HG03060 (cell line): ENCODE measurements around the gene AK9.
"Not testable (repeated sequence)": the region's sequence is repeated elsewhere in the genome, so short reads cannot be mapped to it uniquely, and the experiment has no call there.

ENCODE experiments used
- ATAC-seq: cut with Tn5 transposase; IDR thresholded peaks from one replicate; pipeline ENCODE4 v1.9.1; 2021; ENCODE audit warnings: low read depth, moderate number of reproducible peaks; ENCODE audit not compliant: unreplicated experiment

Gene AK9

DNA sequence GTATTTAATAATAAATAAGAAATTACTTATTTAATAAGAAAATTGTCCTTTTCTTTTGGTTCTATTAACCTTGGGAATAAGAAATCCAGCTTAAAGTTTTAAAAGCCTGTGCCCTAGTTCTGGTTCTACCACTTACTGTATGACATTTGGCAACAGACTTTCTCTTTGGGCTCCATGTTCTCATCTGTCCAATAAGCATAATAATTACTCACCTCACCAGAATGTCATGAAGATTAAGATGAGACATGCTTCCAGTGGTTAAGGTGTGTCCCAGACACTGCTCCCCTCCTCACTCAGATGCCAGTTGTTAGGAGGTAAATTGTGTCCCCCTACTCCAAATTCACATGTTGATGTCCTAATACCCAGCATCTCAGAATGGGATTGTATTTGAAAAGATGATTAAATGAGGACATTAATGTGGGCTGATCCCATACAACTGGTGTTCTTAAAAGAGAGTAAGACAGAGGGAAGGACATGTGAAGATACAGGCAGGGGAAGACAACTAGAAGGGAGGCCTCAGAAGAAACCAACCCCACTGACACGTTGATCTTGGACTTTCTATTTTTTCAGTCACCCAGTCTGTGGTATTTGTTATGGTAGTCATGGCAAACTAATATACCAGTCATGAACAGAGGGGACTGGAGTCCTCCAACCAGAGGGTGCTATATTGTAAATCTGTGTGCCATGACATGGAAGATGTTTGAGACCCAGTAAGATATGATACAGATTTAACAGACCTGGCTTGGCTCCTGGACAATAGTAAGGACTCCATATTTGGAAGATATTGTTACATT is 229.1 kb downstream of the AK9 start:
- no peak for ATAC-seq

DNA sequence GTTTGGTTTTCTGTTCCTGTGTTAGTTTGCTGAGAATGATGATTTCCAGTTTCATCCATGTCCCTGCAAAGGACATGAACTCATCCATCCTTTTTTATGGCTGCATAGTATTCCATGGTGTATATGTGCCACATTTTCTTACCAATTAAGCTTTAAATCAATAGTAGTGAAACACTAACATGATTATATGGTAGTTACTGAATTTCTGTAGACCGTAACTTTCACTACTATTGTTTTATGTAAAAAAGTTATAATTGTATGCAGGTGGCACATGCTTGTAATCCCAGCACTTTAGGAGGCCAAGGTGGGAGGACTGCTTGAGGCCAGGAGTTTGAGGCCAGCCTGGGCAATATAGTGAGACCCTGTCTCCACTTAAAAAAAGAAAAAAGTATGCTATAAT is 229.8 kb downstream of the AK9 start:
- ATAC-seq = not testable (repeated sequence)

DNA sequence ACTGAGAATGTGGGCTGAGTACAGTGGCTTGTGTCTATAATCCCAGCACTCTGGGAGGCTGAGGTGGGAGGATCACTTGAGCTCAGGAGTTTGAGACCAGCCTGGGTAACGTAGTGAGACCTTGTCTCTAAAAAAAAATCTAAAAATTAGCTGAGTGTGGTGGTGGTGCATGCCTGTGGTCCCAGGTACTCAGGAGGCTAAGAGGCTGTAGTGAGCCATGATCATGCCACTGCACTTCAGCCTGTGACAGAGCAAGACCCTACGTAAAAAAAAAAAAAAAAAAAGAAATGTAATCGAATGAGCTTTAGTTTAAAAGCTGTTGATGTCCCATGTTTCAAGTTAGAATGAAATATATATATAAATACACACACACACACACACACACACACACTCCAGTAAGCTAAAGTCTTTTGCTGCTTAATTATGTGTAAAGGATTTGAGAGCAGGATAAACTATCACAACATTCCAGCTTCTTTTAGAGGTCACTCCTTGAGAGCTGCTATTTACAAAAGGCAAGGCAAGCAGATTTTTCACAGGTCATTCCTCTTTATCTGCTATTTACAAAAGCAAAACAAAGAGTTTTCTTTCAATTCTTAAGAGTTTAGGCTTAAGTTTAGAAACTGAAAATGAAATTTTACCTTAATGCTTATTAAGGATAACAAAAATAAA is 230.7 kb downstream of the AK9 start:
- no peak for ATAC-seq

DNA sequence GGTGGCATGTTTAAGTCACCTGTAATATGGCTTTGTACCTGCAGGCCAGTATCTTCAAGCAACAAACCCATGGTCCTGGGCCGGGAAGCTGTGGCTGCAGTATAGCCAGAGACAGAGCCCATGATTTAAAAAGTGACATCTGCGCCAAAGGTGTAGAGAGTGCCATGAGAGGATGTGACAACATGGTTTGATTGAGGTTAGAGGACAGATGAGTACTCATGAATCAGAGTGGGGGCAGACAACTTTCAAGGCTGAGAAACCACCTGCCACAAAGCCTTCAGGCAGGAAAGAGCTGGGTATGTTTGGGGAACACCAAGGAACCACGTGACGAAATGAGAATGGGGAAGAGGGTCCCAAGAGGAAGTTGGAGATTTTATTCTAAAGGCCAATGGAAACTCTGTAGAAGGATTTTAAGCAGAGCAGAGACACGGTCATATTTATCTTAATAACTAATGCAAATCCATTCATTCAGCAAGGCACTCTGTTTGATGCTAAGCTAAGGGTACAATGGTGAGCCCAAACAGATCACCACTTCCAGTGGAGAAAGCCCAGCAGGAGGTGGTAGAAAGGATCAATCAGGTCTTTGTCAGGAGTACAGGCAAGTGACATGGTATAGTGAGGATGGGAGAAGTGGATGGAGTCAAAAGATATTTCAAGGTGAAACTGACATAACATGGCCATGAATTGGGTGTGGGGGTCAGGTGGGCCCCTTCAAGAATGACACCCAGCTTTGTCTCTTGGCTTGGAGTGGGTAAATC is 232.0 kb downstream of the AK9 start:
- peak; percentile 29 for ATAC-seq

DNA sequence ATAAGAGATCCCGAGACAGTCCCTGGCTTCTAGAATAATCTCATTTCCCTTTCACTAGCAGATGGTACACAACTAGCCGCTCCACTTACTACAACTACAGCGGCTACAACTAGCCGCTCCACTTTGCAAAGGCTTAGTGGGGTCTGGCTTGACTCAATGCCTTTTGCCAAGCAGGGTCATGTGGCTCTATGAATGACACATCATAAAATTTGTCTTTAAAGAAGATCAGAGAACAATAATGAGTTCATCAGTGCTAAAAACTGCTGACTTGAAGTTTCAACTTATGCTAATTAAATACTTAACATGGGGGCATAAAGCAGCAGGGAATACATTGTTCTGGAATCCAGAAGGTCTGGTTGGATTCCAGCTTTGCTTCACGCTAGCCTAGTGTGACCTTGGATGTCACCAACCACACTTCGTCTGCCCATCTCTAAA is 233.4 kb downstream of the AK9 start:
- no peak for ATAC-seq

DNA sequence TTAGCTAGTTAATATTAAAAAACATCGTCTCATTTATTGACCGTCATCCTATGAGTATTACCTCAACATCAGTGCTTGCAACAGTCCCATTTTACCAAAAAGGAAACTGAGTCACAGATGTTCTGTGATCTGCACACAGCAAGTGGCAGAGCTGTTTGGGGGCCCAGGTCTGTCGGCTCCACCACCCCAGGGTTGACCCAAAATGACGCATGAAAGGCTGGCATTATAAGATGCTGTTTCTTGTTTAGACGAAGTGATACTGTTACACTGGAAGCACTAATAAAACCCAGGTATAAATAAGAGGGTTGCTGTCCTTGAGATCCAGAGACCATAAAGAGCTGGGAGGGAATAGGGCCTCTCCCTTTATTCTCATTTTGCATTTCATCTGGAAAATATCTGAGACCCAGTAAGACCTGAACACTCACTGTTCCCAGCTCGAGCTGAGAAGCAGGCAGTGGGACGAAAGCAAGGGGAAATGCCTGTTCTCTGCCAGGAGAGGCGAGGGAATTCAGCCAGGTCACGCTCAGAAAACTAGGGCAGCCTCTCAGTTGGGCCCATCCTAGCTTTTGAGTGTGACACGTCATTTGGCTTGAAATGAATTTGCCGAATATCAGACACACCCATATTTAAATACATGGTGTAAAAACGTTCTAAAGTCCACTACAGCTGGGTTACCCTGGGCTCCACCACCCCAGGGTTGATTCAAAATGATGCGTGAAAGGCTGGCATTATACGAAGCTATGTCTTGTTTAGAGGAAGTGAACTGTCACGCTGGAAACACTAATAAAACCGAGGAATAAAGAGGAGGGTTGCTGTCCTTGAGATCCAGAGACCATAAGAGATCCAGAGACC is 234.1 kb downstream of the AK9 start:
- no peak for ATAC-seq

DNA sequence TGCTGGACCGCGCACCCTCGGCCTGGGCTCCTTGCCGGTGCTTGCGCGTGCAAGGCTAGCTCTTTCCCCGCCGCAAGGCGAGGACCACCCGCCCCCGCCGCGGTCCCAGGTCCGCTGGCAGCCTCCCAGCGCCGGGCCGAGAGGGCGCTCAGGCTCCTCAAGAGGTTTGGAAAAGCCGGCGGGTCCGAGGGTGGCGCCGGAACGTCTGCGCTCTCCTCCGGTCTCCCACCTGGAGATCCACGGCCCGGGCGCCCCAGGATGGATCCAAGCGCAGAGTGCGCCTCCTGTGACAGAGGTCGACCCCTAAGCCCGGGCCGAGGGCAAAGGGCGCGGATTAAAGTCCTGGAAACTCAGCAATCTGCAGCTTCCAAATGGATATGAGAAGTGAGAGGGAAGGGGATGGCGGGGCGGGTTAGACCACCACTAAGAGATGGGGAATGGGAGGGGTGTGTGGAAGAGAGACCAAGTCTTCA is 234.9 kb downstream of the AK9 start:
- ATAC-seq = no peak

DNA sequence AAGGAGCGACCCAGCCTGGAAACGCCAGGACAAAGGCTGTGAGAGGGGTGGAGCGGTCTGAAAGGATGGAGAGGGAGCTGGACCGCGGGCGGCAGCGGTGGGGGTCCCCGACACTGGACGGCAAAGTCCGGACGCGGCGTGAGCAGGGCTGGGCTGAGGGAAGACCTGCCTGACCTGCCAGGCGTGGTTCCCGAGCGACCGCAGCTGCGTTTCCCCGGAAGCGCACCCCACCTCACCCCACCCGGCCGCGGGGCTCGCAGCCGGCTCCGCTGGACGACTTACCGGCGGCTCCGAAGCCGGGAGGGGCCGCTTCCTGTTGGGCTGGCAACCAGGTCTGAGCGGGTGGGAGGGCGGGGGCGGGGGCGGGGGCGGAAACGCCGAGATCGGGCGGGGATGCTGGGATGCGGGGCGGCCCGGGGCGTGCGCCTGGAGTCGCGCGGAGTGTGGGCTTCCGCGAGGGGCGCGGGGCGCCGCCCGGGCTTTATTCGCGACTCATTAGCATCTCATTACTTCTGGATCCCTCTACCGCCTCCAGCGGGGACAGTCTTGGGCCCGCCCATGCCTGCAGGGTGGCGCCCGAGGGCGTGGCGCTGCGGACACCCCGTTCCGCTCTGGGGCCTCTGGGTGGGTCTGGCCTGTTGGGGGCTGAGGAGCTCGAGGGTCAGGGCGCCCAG is 235.4 kb downstream of the AK9 start, which contains the start of gene MICAL1:
Gene MICAL1, minus strand, starts transcription at position 336 of the 674 bp plus-strand sequence. CDS start 1,576 bp downstream, outside the sequence.
- ATAC-seq = peak; percentile 37

DNA sequence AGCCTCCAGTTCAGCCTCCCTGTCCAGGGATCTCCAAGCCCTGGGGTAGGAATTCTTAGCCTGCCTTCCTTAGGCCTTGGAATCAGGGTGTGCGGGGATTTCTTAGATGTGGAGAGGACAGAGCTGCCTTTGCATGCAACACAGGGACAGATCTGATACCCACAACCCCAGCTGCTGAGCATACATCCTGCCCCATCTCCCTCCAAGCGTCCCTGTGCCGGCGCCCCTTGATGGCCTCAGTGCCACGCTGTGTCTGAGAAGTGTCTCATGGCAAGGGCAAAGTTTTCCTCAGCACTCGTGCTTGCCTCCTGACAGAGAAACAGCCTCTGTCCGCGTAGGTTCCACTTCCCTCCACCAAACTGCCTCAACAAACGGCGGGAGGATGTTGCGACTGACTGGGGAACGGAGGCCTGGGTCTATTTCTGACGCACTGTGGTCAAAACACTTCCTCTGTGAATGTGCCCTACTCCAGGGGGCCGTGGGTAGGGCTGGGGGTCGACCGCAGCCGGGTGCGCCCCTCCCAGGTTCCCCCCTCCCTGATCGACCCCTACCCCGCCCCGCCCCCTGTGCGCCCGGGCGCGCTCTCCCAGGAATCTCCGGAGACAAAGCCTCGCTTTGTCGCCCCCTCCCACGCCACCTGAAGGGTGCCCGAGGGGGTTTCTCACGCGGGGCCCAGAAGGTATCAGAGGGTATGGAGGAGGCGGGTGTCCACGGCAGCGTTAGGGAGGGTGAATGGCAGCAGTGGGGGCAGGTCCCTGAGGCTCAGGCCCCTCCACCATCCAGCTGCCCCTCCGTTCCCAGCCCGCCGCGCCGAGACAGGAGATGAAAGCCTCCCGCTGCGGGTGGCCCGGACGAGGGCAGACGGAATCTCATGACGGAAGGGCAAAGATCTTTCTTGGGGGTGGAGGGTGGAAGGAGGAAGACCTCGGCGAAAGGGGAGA is 236.2 kb downstream of the AK9 start:
- ATAC-seq = no peak

DNA sequence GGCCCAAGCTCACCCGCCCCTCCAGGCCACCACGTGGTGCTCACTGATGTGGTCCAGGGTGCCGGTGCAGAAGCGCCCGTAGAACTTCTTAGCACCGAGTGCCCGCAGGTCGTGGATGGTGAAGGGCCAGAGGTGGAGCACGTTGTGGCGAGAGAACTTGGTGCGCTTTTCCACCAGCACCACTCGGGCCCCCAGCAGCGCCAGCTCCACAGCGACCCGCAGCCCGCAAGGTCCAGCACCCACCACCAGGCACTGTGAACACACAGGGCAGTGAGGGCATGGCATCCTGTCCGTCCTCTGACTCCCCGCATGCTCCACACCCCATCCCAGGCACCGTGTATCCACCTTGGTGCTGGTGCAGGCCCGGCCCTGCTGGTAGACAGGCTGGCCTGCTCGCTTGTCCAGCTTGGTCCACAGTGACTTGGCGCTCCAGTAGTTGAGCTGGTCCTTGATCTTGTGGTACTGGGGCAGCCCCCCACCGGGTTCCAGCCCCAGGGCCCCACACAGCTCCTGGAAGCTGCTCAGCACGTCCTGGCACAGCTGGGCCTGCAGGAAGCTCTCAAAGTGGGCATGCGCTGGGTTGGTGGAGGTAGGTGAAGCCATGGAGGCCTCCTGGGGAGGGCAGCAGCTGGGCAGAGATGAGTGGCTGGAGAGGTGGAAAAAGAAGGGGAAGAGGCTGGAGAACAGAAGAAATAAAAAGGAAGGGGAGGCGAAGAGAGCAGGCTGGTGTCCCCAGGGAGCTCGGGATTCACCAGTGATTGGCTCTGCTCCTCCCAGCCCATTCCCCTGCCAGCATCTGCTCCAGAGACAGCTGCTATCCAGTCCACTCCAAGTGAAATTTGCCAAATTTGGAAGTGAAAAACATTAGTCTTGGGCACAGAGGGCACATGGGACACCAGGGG is 237.2 kb downstream of the AK9 start:
- ATAC-seq = no peak

DNA sequence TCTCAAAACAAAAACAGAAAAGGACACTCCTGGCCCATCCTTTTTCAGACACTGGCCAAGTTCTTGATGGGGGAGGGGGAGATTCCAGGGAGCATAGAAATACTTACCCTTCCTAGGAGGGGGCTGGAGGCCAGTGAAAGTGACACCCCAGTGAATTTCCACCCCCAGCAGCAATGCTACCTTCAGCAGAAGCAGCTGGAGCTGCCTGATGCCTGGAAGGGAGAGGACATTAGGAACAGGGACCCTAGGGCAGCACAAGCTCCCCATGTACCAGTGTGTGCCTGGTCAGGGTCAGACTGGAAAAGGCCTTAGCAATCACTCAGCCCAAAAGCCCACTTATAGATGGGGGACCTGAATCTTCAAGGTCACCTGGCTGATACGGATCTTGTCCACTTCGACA is 237.8 kb downstream of the AK9 start:
- ATAC-seq = no peak

DNA sequence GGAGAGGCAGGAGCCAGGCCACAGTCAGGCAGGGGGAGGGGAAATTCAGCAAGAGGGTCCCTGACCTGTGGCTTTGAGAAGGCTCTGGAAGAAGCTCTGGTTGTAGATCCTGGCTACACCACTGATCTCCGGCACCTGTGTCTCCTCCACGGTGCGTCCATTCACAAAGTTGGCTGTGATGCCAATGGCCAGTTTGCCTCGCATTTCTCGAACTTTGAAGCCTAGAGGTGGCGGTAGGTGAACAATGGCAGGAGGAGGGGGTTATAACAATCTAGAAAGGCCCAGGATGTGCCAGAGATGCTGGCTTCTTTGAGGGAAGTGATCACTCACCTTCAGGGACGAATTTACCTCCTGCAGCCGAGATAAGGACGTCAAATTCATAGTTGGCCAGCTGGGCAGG is 238.8 kb downstream of the AK9 start:
- no peak for ATAC-seq

DNA sequence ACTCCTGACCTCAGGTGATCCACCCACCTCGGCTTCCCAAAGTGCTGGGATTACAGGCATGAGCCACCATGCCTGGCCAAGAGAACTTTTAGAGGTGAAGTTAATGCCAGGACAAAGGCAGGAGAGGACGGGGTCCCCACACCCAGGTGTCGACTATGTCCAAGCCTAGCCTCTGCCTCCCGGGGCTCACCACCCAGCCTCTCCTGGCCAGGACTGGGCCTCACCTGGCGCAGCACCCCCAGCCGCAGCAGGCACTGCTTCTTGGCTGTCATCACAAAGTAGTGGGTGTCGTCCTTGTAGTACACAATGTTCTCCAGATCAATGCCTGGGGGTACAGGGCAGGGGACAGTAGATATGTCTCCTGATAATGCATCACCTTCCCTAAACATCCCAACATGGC is 239.6 kb downstream of the AK9 start:
- no peak for ATAC-seq

DNA sequence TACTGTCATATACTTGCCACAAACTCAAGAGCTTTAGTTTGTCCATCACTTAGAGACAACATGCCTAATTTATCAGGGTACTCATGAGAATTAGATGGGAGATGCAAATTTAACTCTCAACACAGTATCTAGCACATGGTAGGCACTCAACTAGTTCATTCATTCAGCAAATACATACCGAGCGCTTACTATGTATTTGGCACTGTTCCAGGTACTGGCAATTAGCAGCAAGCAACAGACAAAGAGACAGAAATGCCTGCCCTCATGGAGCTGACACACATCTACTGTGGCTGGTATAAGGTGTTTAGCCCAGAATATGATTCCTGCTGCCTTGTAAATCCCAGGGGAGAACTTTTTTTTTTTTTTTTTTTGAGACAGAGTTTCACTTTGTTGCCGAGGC is 240.2 kb downstream of the AK9 start:
- ATAC-seq = no peak

DNA sequence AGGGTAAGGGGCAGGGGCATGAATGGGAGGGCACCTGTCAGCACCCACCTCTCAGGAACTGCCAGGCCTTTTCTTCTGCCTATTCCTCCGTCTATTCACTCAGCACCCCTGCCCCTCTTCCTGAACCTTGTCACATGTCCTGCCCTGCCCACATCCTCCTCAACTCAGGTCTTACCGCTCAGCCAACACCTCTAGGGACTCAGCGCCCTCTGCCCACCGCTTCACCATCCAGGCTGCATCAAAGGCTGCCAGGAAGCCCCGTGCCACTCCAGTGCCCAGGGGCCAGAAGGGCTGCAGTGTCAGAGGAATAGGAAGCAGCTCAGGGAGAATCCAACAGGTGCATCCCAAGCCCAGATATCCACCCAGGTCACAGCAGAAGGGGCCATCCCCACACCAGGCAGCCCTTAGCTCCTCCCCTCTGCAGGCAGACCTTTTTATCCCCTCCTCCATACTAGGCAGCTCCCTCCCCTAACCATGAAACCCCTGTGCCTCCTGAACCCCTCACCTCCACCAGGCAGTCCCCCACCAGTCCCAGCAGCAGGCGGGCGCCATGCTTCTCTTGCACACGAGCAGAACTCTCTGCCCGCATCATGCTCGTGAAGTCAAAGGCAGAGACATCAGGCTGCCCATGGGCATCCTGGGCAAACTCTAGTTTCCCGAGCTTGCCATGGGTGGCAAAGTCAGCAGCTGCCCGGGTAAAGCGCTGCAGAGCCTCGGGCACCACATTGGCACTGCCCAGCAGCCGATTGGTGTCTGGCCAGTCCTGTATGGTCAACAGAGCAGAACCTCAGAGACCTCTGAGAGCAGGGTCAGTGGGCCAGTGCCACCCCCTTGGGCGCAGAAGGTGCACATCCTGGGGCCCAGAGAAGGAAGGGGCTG is 241.0 kb downstream of the AK9 start:
- no peak for ATAC-seq

DNA sequence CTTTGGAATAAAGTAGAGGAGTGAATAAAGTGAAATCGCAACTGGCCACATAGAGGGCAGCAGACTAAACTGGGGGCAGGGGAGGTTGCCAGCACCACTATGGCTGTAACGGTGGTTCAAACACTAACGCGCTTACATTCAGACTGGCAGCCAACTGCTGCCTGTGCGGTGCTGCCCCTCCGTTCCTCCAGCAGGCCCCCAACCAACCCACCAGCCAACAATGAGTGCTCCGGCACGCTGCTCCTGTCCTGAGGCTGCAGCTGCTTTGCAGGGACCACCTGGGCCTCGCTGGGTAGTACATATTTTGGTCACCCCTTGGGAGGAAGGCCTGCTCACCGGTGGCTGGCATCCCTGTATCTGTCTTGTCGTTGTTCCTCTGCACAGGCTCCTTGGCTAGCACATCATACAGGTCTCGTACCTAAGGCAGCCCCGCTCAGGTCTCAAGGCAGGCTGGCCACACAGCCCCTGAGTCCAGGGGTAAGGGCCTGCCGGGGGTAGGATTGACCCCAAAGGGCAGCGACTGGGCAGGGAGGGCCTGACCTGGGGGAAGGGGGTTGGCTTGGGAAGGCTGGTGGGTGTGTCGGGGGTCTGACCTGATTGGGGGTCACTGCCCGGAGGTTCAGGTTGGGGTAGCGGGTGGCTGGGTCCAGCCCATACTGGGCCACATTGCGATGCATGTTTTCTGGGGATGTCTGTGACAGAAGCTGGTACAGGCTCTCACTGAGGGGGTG is 241.8 kb downstream of the AK9 start:
- no peak for ATAC-seq
